Trophoblast cell (in vitro differentiated cells and primary cell): ENCODE measurements around the gene CXCL12.

ENCODE experiments used
- DNase-seq, 2 donors: peaks; one replicate each; pipeline ENCODE4 v3.0.0-alpha.2; 2016
- H2AFZ ChIP-seq: 2 replicates; pipeline ENCODE4 v1.6.1; 2013; ENCODE audit warnings: low read length, moderate library complexity, mild to moderate bottlenecking; ENCODE audit not compliant: insufficient read depth, poor library complexity
- H2AK5ac ChIP-seq: 2 replicates; pipeline ENCODE4 v1.6.1; 2013; ENCODE audit warnings: mild to moderate bottlenecking, low read length
- H2BK120ac ChIP-seq: 2 replicates; pipeline ENCODE4 v1.6.1; 2013; ENCODE audit warnings: low read length, mild to moderate bottlenecking, moderate library complexity; ENCODE audit not compliant: insufficient read depth, poor library complexity
- H2BK12ac ChIP-seq: 2 replicates; pipeline ENCODE4 v1.6.1; 2013; ENCODE audit warnings: mild to moderate bottlenecking, low read length, moderate library complexity
- H2BK5ac ChIP-seq: 2 replicates; pipeline ENCODE4 v1.6.1; 2013; ENCODE audit warnings: low read length, low read depth, moderate library complexity, mild to moderate bottlenecking; ENCODE audit not compliant: poor library complexity
- H3K14ac ChIP-seq: 2 replicates; pipeline ENCODE4 v1.6.1; 2013; ENCODE audit warnings: mild to moderate bottlenecking, low read length
- H3K18ac ChIP-seq: 2 replicates; pipeline ENCODE4 v1.6.1; 2013; ENCODE audit warnings: mild to moderate bottlenecking, low read length
- H3K23ac ChIP-seq: 2 replicates; pipeline ENCODE4 v1.6.1; 2013; ENCODE audit warnings: low read length
- H3K27ac ChIP-seq: 2 replicates; pipeline ENCODE4 v1.5.1; 2013; ENCODE audit warnings: low read depth, mild to moderate bottlenecking, inconsistent platforms, low read length, moderate library complexity
- H3K27me3 ChIP-seq: 2 replicates; pipeline ENCODE4 v1.6.1; 2013; ENCODE audit warnings: inconsistent platforms, mild to moderate bottlenecking, low read length, moderate library complexity; ENCODE audit not compliant: insufficient read depth
- H3K36me3 ChIP-seq, 2 experiments: 1 replicate in 1 of 2; 2 replicates in 1 of 2; pipeline ENCODE4 v1.6.1; 2013; ENCODE audit warnings: low read length in 2 of 2, mild to moderate bottlenecking in 2 of 2, moderate library complexity in 1 of 2; ENCODE audit not compliant: insufficient read depth in 2 of 2, control insufficient read depth in 1 of 2
- H3K4ac ChIP-seq: 2 replicates; pipeline ENCODE4 v1.6.1; 2013; ENCODE audit warnings: low read depth, mild to moderate bottlenecking, low read length, moderate library complexity
- H3K4me1 ChIP-seq, 2 experiments: 1 replicate in 1 of 2; 2 replicates in 1 of 2; pipeline ENCODE4 v1.6.1; 2013; ENCODE audit warnings: low read length in 2 of 2, mild to moderate bottlenecking in 2 of 2, moderate library complexity in 1 of 2; ENCODE audit not compliant: insufficient read depth in 2 of 2, control insufficient read depth in 1 of 2
- H3K4me2 ChIP-seq: 2 replicates; pipeline ENCODE4 v1.6.1; 2013; ENCODE audit warnings: inconsistent platforms, mild to moderate bottlenecking, low read length, moderate library complexity
- H3K4me3 ChIP-seq: 2 replicates; pipeline ENCODE4 v1.5.1; 2013; ENCODE audit warnings: mild to moderate bottlenecking, low read depth, low read length, inconsistent platforms
- H3K79me1 ChIP-seq: one replicate; pipeline ENCODE4 v1.6.1; 2013; ENCODE audit warnings: low read length
- H3K79me2 ChIP-seq: 2 replicates; pipeline ENCODE4 v1.6.1; 2013; ENCODE audit warnings: low read length, mild to moderate bottlenecking; ENCODE audit not compliant: control insufficient read depth, insufficient read depth, poor library complexity
- H3K9ac ChIP-seq: 2 replicates; pipeline ENCODE4 v1.6.1; 2013; ENCODE audit warnings: mild to moderate bottlenecking, low read length
- H3K9me3 ChIP-seq: 2 replicates; pipeline ENCODE4 v1.6.1; 2013; ENCODE audit warnings: low read depth, mild to moderate bottlenecking, control low read depth, inconsistent platforms, low read length; ENCODE audit not compliant: insufficient read depth
- H4K12ac ChIP-seq: 2 replicates; pipeline ENCODE4 v1.6.1; 2013; ENCODE audit warnings: low read depth, mild to moderate bottlenecking, low read length, moderate library complexity
- H4K8ac ChIP-seq: 2 replicates; pipeline ENCODE4 v1.6.1; 2013; ENCODE audit warnings: low read depth, mild to moderate bottlenecking, low read length, moderate library complexity
- H4K91ac ChIP-seq: one replicate; pipeline ENCODE4 v1.6.1; 2013; ENCODE audit warnings: low read depth, mild to moderate bottlenecking, low read length, moderate library complexity
- WGBS: extraction: QIAGEN DNeasy Blood & Tissue Kit; methylation state at CpG from one replicate; pipeline ENCODE4 v1.1.7; 2013; ENCODE audit warnings: missing lambda C conversion rate; ENCODE audit not compliant: insufficient read length, insufficient coverage; ENCODE audit errors: extremely low coverage; 5-methylcytosine and 5-hydroxymethylcytosine counted together

CXCL12 gene

GRCh38 chr10:44343843-44344242 lies 41.1 kb downstream of the CXCL12 start:
- H3K4me1 ChIP-seq, result no peaks in the 10 kb centered on the region
- H2BK120ac ChIP-seq, result no peak overlapping the region
- H3K9ac ChIP-seq, result no peak overlapping the region
- no peaks in the 10 kb centered on the region for H3K27me3 ChIP-seq
- WGBS, result no CpG with 5 or more reads among the region's 3 CpGs
- no peak overlapping the region for H4K8ac ChIP-seq
- H3K79me2 ChIP-seq, result no peaks in the 10 kb centered on the region
- no peak overlapping the region for H3K23ac ChIP-seq
- no peak overlapping the region for H2AFZ ChIP-seq
- no peaks in the 10 kb centered on the region for H3K36me3 ChIP-seq
- no peak overlapping the region for H3K4me2 ChIP-seq
- no peak overlapping the region for H3K27ac ChIP-seq
- H2AK5ac ChIP-seq, result no peak overlapping the region
- no peak overlapping the region for H3K4ac ChIP-seq
- H2BK5ac ChIP-seq, result no peak overlapping the region
- H3K18ac ChIP-seq, result no peak overlapping the region
- H3K79me1 ChIP-seq, result no peaks in the 10 kb centered on the region
- DNase-seq, result no peak
- no peak overlapping the region for H3K4me3 ChIP-seq
- H4K12ac ChIP-seq, result no peak overlapping the region
- H4K91ac ChIP-seq, result no peak overlapping the region
- no peak overlapping the region for H2BK12ac ChIP-seq
- no peak overlapping the region for H3K14ac ChIP-seq
- no peaks in the 10 kb centered on the region for H3K9me3 ChIP-seq

DNA sequence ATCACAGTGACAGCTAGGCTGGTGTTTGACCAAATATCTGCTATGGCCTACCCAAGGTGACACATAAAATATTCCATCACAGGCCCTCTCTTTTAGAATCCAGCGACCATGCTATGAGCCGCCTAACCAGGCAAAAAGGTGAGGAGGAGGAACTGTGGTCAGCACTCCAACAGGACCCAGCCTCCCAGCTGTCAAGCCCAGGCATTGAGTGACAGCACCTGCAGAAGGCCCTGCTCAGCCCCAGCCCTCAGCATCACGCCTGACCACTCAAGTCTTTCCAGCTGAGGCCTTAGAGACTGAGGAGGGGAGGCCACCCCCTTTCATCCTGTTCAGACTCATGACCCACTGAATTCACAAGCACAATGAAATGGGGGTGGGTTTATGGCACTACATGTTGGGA lies 43.0 kb downstream of the CXCL12 start:
- Histone ChIP-seq H3K9ac (no peak overlapping the region), H3K18ac (no peak overlapping the region), H3K27me3 (no peaks in the 10 kb centered on the region), H3K23ac (no peak overlapping the region), H3K79me2 (no peaks in the 10 kb centered on the region), H4K12ac (no peak overlapping the region), H2AK5ac (no peak overlapping the region), H2AFZ (no peak overlapping the region), H4K8ac (no peak overlapping the region), H3K4me2 (no peak overlapping the region), H3K9me3 (no peaks in the 10 kb centered on the region), H3K36me3 (no peaks in the 10 kb centered on the region), H3K14ac (no peak overlapping the region), H2BK5ac (no peak overlapping the region), H2BK120ac (no peak overlapping the region), H4K91ac (no peak overlapping the region), H3K79me1 (no peaks in the 10 kb centered on the region), H2BK12ac (no peak overlapping the region), H3K27ac (no peak overlapping the region), H3K4ac (no peak overlapping the region), H3K4me3 (no peak overlapping the region), H3K4me1 (no peaks in the 10 kb centered on the region)
- no peak for DNase-seq
- no CpG with 5 or more reads among the region's 3 CpGs for WGBS

GRCh38 chr10:44340557-44340956 lies 44.3 kb downstream of the CXCL12 start:
- H2BK5ac ChIP-seq, result no peak overlapping the region
- H3K36me3 ChIP-seq, result no peaks in the 10 kb centered on the region
- no peak overlapping the region for H3K18ac ChIP-seq
- H3K79me1 ChIP-seq, result no peaks in the 10 kb centered on the region
- no peak overlapping the region for H3K27ac ChIP-seq
- DNase-seq, result no peak
- H2AFZ ChIP-seq, result no peak overlapping the region
- H4K12ac ChIP-seq, result no peak overlapping the region
- no peak overlapping the region for H3K4ac ChIP-seq
- H3K23ac ChIP-seq, result no peak overlapping the region
- no peak overlapping the region for H3K9ac ChIP-seq
- no peaks in the 10 kb centered on the region for H3K9me3 ChIP-seq
- no peak overlapping the region for H2AK5ac ChIP-seq
- no peak overlapping the region for H2BK120ac ChIP-seq
- H4K91ac ChIP-seq, result no peak overlapping the region
- no peak overlapping the region for H4K8ac ChIP-seq
- H3K4me2 ChIP-seq, result no peak overlapping the region
- no peaks in the 10 kb centered on the region for H3K4me1 ChIP-seq
- H3K27me3 ChIP-seq, result no peaks in the 10 kb centered on the region
- H3K14ac ChIP-seq, result no peak overlapping the region
- no peak overlapping the region for H3K4me3 ChIP-seq
- H3K79me2 ChIP-seq, result no peaks in the 10 kb centered on the region
- WGBS, result no CpG with 5 or more reads among the region's 3 CpGs
- no peak overlapping the region for H2BK12ac ChIP-seq

DNA sequence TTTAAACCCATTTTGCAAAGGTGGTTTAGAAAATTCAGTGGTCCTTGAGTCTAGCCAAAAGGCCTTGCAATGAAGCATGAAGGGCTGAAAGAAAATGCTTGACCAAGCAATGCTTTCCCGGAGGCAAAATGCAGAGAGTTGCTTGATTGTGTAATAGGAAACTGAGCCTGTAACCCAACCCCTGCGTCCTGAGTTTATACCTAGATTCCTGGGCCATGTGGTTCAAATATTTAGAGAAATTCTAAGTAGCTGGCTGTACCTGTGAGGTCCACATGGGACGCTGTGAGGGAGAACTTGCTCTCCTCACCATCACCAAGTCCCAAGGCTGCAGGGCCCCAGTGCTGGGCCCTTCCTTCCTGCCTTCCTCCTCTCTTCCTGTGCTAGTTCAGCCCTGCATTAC lies 45.7 kb downstream of the CXCL12 start:
- Histone ChIP-seq H3K79me2 (no peaks in the 10 kb centered on the region), H3K4me2 (no peak overlapping the region), H3K27ac (no peak overlapping the region), H2BK5ac (no peak overlapping the region), H2AK5ac (no peak overlapping the region), H3K18ac (no peak overlapping the region), H4K8ac (no peak overlapping the region), H3K36me3 (no peaks in the 10 kb centered on the region), H3K4ac (no peak overlapping the region), H4K91ac (no peak overlapping the region), H3K9ac (no peak overlapping the region), H2BK12ac (no peak overlapping the region), H3K4me1 (no peaks in the 10 kb centered on the region), H3K79me1 (no peaks in the 10 kb centered on the region), H3K23ac (no peak overlapping the region), H3K9me3 (no peaks in the 10 kb centered on the region), H3K14ac (no peak overlapping the region), H2BK120ac (no peak overlapping the region), H3K27me3 (no peaks in the 10 kb centered on the region), H4K12ac (no peak overlapping the region), H3K4me3 (no peak overlapping the region), H2AFZ (no peak overlapping the region)
- DNase-seq, result peak; percentile 49 to 73
- no CpG with 5 or more reads among the region's 3 CpGs for WGBS
